ENCODE data around the gene PRR33. TPM values are rescaled to one million over a fixed set of nuclear protein-coding genes. Genes with fewer than 3 reads are reported as not detected.
A peak's percentile ranks its signal among the peaks of the same experiment; 100 is the strongest.

The PRR33 gene
- total RNA-seq, 2 experiments from 2014 or later: not detected

- TF ChIP-seq CTCF (IDR thresholded peaks at IDR 0.05): no peak
- H3K27me3 ChIP-seq (ENCODE audit: control insufficient read depth in 1 of 2, insufficient read depth in 2 of 2, low read length in 2 of 2): no peaks in the 10 kb centered on the region
- peaks cover 18% of the 10 kb centered on the region for H3K36me3 Mint-ChIP-seq (ENCODE audit: low read depth)
- H3K4me3 Mint-ChIP-seq: peak overlapping the region; percentile 39
- H3K4me3 ChIP-seq (ENCODE audit: low read length): no peak overlapping the region
- no peaks in the 10 kb centered on the region for H3K36me3 ChIP-seq (ENCODE audit: insufficient read depth, low read length)
- intact Hi-C loops (cut with DNase I, micrococcal nuclease): no loop called here
- DNase-seq (no peak), ATAC-seq (ENCODE audit: poor library complexity) (no peak)
- H3K4me1 ChIP-seq (ENCODE audit: insufficient read depth, low read length): peaks cover 95% of the 10 kb centered on the region
- H3K27ac Mint-ChIP-seq: peak overlapping the region; percentile 86
- H3K27me3 Mint-ChIP-seq: no peaks in the 10 kb centered on the region
- ChIA-PET CTCF (interaction anchor here (1.7 to 2.8 kb wide), 2 partner anchors 13 to 17 kb away, joined by 4 to 17 read pairs; no protein-coding TSS in a partner anchor), POLR2A (interaction anchor here (1.2 to 3.1 kb wide), 3 partner anchors 15 to 21 kb away, joined by 7 to 21 read pairs (median 13); partner anchors contain the start of gene LSP1)
- peaks cover 71% of the 10 kb centered on the region for H3K4me1 Mint-ChIP-seq (ENCODE audit: low read depth)
- H3K27ac ChIP-seq (ENCODE audit: low read depth in 1 of 2, low read length in 2 of 2): peak overlapping the region in 1 of 2 donors; percentile 29
- H3K9me3 Mint-ChIP-seq: no peaks in the 10 kb centered on the region
- H3K9me3 ChIP-seq (ENCODE audit: control insufficient read depth in 1 of 2, insufficient read depth in 1 of 2, low read length in 2 of 2): no peaks in the 10 kb centered on the region
These were observed 22.9 kb downstream of the PRR33 start for GRCh38 chr11:1868636-1869291.

GRCh38 chr11:1868056-1868635 lies 23.5 kb downstream of the PRR33 start:
- DNase-seq (no peak), ATAC-seq (ENCODE audit: poor library complexity) (no peak)
- no peak overlapping the region for H3K4me3 ChIP-seq (ENCODE audit: low read length)
- H3K27me3 ChIP-seq (ENCODE audit: control insufficient read depth in 1 of 2, insufficient read depth in 2 of 2, low read length in 2 of 2): no peaks in the 10 kb centered on the region
- peaks cover 6% of the 10 kb centered on the region for H3K36me3 ChIP-seq (ENCODE audit: insufficient read depth, low read length)
- ChIA-PET CTCF (interaction anchor here (1.7 kb wide), 1 partner anchor 16 kb away, joined by 4 read pairs; no protein-coding TSS in a partner anchor), POLR2A (no interaction called here)
- no peaks in the 10 kb centered on the region for H3K27me3 Mint-ChIP-seq
- H3K9me3 Mint-ChIP-seq: no peaks in the 10 kb centered on the region
- H3K36me3 Mint-ChIP-seq (ENCODE audit: low read depth): peaks cover 18% of the 10 kb centered on the region
- peaks cover 69% of the 10 kb centered on the region for H3K4me1 Mint-ChIP-seq (ENCODE audit: low read depth)
- H3K4me1 ChIP-seq (ENCODE audit: insufficient read depth, low read length): peaks cover 96% of the 10 kb centered on the region
- H3K9me3 ChIP-seq (ENCODE audit: control insufficient read depth in 1 of 2, insufficient read depth in 1 of 2, low read length in 2 of 2): no peaks in the 10 kb centered on the region
- intact Hi-C loops (cut with DNase I, micrococcal nuclease): no loop called here
- H3K27ac Mint-ChIP-seq: no peak overlapping the region
- TF ChIP-seq CTCF (IDR thresholded peaks at IDR 0.05): no peak
- H3K27ac ChIP-seq (ENCODE audit: low read depth in 1 of 2, low read length in 2 of 2): peak overlapping the region in 1 of 2 donors; percentile 29
- H3K4me3 Mint-ChIP-seq: no peak overlapping the region

GRCh38 chr11:1867381-1867780 lies 24.3 kb downstream of the PRR33 start:
- ChIA-PET POLR2A (no interaction called here), CTCF (no interaction called here)
- DNase-seq (no peak), ATAC-seq (ENCODE audit: poor library complexity) (no peak)
- Histone ChIP-seq H3K27me3 (ENCODE audit: control insufficient read depth in 1 of 2, insufficient read depth in 2 of 2, low read length in 2 of 2) (no peaks in the 10 kb centered on the region), H3K4me1 (ENCODE audit: insufficient read depth, low read length) (peaks cover 96% of the 10 kb centered on the region), H3K9me3 (ENCODE audit: control insufficient read depth in 1 of 2, insufficient read depth in 1 of 2, low read length in 2 of 2) (no peaks in the 10 kb centered on the region), H3K4me3 (ENCODE audit: low read length) (no peak overlapping the region), H3K36me3 (ENCODE audit: insufficient read depth, low read length) (peaks cover 12% of the 10 kb centered on the region), H3K27ac (ENCODE audit: low read depth in 1 of 2, low read length in 2 of 2) (peak overlapping the region in 1 of 2 donors; percentile 7)
- H3K36me3 Mint-ChIP-seq (ENCODE audit: low read depth): peaks cover 18% of the 10 kb centered on the region
- no peaks in the 10 kb centered on the region for H3K27me3 Mint-ChIP-seq
- no peak overlapping the region for H3K27ac Mint-ChIP-seq
- intact Hi-C loops (cut with DNase I, micrococcal nuclease): no loop called here
- H3K9me3 Mint-ChIP-seq: no peaks in the 10 kb centered on the region
- H3K4me1 Mint-ChIP-seq (ENCODE audit: low read depth): peaks cover 64% of the 10 kb centered on the region
- H3K4me3 Mint-ChIP-seq: no peak overlapping the region
- no peak for TF ChIP-seq CTCF (IDR thresholded peaks at IDR 0.05)

Data from CD4-positive, alpha-beta T cell (primary cell).